Neural progenitor cell (in vitro differentiated cells): Measurements from ENCODE around the gene ADAMTS18.

Experiments used
- CTCF ChIP-seq: fragments of 200-600 bp; sonication (generic); IDR thresholded peaks from 2 replicates; pipeline ENCODE4 v1.5.1; 2017; ENCODE audit warnings: antibody characterized with exemption, mild to moderate bottlenecking
- EZH2 ChIP-seq: fragments of 200-600 bp; sonication (generic); IDR thresholded peaks from 2 replicates; pipeline ENCODE4 v1.6.1; 2017; ENCODE audit warnings: antibody characterized with exemption, mild to moderate bottlenecking, moderate library complexity

GRCh38 chr16:77399066-77399465, 35.8 kb downstream of the ADAMTS18 start:
- TF ChIP-seq CTCF (no peak), EZH2 (no peak)
